GM12878 (cell line): ENCODE measurements around the gene PITPNM2. TPM values are rescaled to one million over a fixed set of nuclear protein-coding genes. Genes with fewer than 3 reads are reported as not detected.
A peak's percentile ranks its signal among the peaks of the same experiment; 100 is the strongest.

Experiments used
- ATF7 ChIP-seq: fragments of 450-650 bp; IDR thresholded peaks from 2 replicates; pipeline ENCODE4 v1.6.1; 2016; ENCODE audit warnings: low read depth, mild to moderate bottlenecking
- CEBPB ChIP-seq, 2 experiments: fragments of 150-350 bp in 1 of 2; IDR thresholded peaks; 2 replicates each; pipeline ENCODE4 v1.6.1; 2012 to 2014; ENCODE audit warnings: low read depth in 2 of 2, low read length in 2 of 2, borderline replicate concordance in 1 of 2, inconsistent platforms in 1 of 2
- CREM ChIP-seq: IDR thresholded peaks from 2 replicates; pipeline ENCODE4 v1.6.1; 2014; ENCODE audit warnings: antibody characterized with exemption, low read depth
- ETV6 ChIP-seq, 2 experiments: fragments of 450-650 bp in 1 of 2; IDR thresholded peaks in 1 of 2; conservative IDR thresholded peaks in 1 of 2; 2 replicates each; pipeline ENCODE4 v1.6.1; 2014; ENCODE audit warnings: antibody characterized with exemption in 1 of 2, borderline replicate concordance in 1 of 2, low read depth in 1 of 2, mild to moderate bottlenecking in 1 of 2, moderate library complexity in 1 of 2
- NFYB ChIP-seq: IDR thresholded peaks from 2 replicates; pipeline ENCODE4 v1.6.1; 2011; ENCODE audit warnings: low read depth, mild to moderate bottlenecking, low read length, improper control_type of control experiment, moderate library complexity; ENCODE audit not compliant: insufficient read depth
- NR2C2 ChIP-seq: IDR thresholded peaks from 2 replicates; pipeline ENCODE4 v1.6.1; 2011; ENCODE audit warnings: borderline replicate concordance, low read depth; ENCODE audit not compliant: control insufficient read depth, insufficient read length
- NR2F1 ChIP-seq: fragments of 450-650 bp; conservative IDR thresholded peaks from 2 replicates; pipeline ENCODE4 v1.6.1; 2017; ENCODE audit warnings: mild to moderate bottlenecking
- POU2F2 ChIP-seq: IDR thresholded peaks from 3 replicates; pipeline ENCODE4 v1.6.1; 2011; ENCODE audit warnings: low read depth, mild to moderate bottlenecking, low read length, borderline replicate concordance
- RUNX3 ChIP-seq: IDR thresholded peaks from 2 replicates; pipeline ENCODE4 v1.6.1; 2012; ENCODE audit warnings: low read length, inconsistent platforms
- STAT3 ChIP-seq: IDR thresholded peaks from 2 replicates; pipeline ENCODE4 v1.6.1; 2011; ENCODE audit warnings: low read depth, low read length, improper control_type of control experiment
- ZBED1 ChIP-seq: IDR thresholded peaks from 2 replicates; pipeline ENCODE4 v1.6.1; 2016; ENCODE audit warnings: borderline replicate concordance
- polyA plus RNA-seq, 11 experiments: library from polyadenylated mRNA; depleted of rRNA in 4 of 11; unstranded in 6 of 11; stranded (reverse) in 5 of 11; fragments of >200 nt; fragmentation: Nextera tagmentation in 4 of 11; fragmentation: Illumina TruSeq in 1 of 11; extraction: Ambion mirVana in 4 of 11; extraction: Trizol in 1 of 11; gene quantifications; 1 replicate in 1 of 11; 2 replicates in 10 of 11; pipeline versions ENCODE4 v1.2.1 to v1.2.3, GENCODE V29; 2011 to 2016; ENCODE audit warnings: inconsistent platforms in 2 of 11, missing spikeins in 2 of 11, low read depth in 1 of 11
- total RNA-seq, 4 experiments: library from RNA; depleted of rRNA in 3 of 4; stranded (reverse); fragments of >200 nt in 3 of 4; fragmentation: Illumina TruSeq in 1 of 4; extraction: Trizol in 1 of 4; gene quantifications; 2 replicates each; pipeline versions ENCODE4 v1.2.1 to v1.2.3, GENCODE V29; 2013 to 2021
- TF ChIP-seq, protein P1 (sequence below): fragments of 450-650 bp; formaldehyde crosslinking; IDR thresholded peaks from 2 replicates; pipeline ENCODE4 v1.5.0; 2022; ENCODE audit warnings: mild to moderate bottlenecking, missing genetic modification characterization
- TF ChIP-seq, protein P2 (sequence below): fragments of 450-650 bp; IDR thresholded peaks from 2 replicates; pipeline ENCODE4 v1.6.1; 2017; ENCODE audit warnings: mild to moderate bottlenecking, moderate library complexity
- TF ChIP-seq, protein P3 (sequence below): fragments of 450-650 bp; conservative IDR thresholded peaks from 2 replicates; pipeline ENCODE4 v1.6.1; 2017; ENCODE audit warnings: mild to moderate bottlenecking, moderate library complexity
- TF ChIP-seq, protein P4 (sequence below): fragments of 450-650 bp; IDR thresholded peaks from 2 replicates; pipeline ENCODE4 v1.6.1; 2017; ENCODE audit warnings: borderline replicate concordance
- TF ChIP-seq, protein P5 (sequence below), 3 experiments: IDR thresholded peaks in 2 of 3; conservative IDR thresholded peaks in 1 of 3; 2 replicates each; pipeline ENCODE4 v1.5.1; 2011; ENCODE audit warnings: low read depth in 3 of 3, low read length in 3 of 3, mild to moderate bottlenecking in 3 of 3, control low read depth in 2 of 3, moderate library complexity in 2 of 3, inconsistent platforms in 1 of 3, mixed read lengths in 1 of 3; ENCODE audit not compliant: control insufficient read depth in 2 of 3, insufficient read depth in 1 of 3; ENCODE audit errors: extremely low read depth in 1 of 3

Gene PITPNM2
- total and polyA plus RNA-seq, 10 of the 15 experiments (the other 5 are each of a cell fraction or from before 2014, with no cell fraction given), result 0.03 to 1.0 (median 0.24) TPM; not detected in 1

DNA sequence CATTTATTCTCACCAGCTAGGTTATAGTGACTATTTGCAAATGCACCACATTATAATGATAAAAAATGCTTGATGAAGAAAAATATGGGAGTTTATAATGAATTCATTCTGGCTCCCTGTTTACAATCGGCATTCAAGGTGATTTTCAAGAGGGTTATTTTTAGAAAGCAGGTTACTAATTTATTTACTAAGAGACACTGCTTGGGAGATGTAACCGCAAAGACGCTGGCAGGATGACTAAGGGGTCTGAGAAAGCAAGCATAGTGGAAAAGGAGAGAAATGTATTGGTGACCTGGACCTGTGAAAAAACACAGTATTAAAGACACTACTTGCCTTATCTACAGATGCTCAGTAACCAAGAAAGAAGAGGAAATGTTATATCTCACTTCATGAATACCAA is 13.3 kb upstream of the PITPNM2 start (continued):
- TF ChIP-seq STAT3 (no peak), NR2C2 (no peak), ATF7 (no peak), NR2F1 (no peak), NFYB (no peak), RUNX3 (peak; percentile 88), CREM (0 out of 2 replicates have a peak, but pooled peaks have one; percentile 7), CEBPB (IDR thresholded peaks at IDR 0.05; ENCODE audit: borderline replicate concordance in 1 of 2, low read depth in 2 of 2, low read length in 2 of 2) (no peak), ETV6 (conservative IDR thresholded peaks at IDR 0.05 in 1 of 2, IDR thresholded peaks at IDR 0.05 in 1 of 2; ENCODE audit: borderline replicate concordance in 1 of 2, low read depth in 1 of 2) (no peak), POU2F2 (no peak), ZBED1 (no peak)
- TF ChIP-seq, protein P1, sequence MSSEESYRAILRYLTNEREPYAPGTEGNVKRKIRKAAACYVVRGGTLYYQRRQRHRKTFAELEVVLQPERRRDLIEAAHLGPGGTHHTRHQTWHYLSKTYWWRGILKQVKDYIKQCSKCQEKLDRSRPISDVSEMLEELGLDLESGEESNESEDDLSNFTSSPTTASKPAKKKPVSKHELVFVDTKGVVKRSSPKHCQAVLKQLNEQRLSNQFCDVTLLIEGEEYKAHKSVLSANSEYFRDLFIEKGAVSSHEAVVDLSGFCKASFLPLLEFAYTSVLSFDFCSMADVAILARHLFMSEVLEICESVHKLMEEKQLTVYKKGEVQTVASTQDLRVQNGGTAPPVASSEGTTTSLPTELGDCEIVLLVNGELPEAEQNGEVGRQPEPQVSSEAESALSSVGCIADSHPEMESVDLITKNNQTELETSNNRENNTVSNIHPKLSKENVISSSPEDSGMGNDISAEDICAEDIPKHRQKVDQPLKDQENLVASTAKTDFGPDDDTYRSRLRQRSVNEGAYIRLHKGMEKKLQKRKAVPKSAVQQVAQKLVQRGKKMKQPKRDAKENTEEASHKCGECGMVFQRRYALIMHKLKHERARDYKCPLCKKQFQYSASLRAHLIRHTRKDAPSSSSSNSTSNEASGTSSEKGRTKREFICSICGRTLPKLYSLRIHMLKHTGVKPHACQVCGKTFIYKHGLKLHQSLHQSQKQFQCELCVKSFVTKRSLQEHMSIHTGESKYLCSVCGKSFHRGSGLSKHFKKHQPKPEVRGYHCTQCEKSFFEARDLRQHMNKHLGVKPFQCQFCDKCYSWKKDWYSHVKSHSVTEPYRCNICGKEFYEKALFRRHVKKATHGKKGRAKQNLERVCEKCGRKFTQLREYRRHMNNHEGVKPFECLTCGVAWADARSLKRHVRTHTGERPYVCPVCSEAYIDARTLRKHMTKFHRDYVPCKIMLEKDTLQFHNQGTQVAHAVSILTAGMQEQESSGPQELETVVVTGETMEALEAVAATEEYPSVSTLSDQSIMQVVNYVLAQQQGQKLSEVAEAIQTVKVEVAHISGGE (CRISPR knock-in tag), result no peak
- TF ChIP-seq, protein P2, sequence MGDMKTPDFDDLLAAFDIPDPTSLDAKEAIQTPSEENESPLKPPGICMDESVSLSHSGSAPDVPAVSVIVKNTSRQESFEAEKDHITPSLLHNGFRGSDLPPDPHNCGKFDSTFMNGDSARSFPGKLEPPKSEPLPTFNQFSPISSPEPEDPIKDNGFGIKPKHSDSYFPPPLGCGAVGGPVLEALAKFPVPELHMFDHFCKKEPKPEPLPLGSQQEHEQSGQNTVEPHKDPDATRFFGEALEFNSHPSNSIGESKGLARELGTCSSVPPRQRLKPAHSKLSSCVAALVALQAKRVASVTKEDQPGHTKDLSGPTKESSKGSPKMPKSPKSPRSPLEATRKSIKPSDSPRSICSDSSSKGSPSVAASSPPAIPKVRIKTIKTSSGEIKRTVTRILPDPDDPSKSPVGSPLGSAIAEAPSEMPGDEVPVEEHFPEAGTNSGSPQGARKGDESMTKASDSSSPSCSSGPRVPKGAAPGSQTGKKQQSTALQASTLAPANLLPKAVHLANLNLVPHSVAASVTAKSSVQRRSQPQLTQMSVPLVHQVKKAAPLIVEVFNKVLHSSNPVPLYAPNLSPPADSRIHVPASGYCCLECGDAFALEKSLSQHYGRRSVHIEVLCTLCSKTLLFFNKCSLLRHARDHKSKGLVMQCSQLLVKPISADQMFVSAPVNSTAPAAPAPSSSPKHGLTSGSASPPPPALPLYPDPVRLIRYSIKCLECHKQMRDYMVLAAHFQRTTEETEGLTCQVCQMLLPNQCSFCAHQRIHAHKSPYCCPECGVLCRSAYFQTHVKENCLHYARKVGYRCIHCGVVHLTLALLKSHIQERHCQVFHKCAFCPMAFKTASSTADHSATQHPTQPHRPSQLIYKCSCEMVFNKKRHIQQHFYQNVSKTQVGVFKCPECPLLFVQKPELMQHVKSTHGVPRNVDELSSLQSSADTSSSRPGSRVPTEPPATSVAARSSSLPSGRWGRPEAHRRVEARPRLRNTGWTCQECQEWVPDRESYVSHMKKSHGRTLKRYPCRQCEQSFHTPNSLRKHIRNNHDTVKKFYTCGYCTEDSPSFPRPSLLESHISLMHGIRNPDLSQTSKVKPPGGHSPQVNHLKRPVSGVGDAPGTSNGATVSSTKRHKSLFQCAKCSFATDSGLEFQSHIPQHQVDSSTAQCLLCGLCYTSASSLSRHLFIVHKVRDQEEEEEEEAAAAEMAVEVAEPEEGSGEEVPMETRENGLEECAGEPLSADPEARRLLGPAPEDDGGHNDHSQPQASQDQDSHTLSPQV, result no peak
- TF ChIP-seq, protein P3, sequence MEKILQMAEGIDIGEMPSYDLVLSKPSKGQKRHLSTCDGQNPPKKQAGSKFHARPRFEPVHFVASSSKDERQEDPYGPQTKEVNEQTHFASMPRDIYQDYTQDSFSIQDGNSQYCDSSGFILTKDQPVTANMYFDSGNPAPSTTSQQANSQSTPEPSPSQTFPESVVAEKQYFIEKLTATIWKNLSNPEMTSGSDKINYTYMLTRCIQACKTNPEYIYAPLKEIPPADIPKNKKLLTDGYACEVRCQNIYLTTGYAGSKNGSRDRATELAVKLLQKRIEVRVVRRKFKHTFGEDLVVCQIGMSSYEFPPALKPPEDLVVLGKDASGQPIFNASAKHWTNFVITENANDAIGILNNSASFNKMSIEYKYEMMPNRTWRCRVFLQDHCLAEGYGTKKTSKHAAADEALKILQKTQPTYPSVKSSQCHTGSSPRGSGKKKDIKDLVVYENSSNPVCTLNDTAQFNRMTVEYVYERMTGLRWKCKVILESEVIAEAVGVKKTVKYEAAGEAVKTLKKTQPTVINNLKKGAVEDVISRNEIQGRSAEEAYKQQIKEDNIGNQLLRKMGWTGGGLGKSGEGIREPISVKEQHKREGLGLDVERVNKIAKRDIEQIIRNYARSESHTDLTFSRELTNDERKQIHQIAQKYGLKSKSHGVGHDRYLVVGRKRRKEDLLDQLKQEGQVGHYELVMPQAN, result no peak
- TF ChIP-seq, protein P4, sequence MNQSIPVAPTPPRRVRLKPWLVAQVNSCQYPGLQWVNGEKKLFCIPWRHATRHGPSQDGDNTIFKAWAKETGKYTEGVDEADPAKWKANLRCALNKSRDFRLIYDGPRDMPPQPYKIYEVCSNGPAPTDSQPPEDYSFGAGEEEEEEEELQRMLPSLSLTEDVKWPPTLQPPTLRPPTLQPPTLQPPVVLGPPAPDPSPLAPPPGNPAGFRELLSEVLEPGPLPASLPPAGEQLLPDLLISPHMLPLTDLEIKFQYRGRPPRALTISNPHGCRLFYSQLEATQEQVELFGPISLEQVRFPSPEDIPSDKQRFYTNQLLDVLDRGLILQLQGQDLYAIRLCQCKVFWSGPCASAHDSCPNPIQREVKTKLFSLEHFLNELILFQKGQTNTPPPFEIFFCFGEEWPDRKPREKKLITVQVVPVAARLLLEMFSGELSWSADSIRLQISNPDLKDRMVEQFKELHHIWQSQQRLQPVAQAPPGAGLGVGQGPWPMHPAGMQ, result no peak
- TF ChIP-seq, protein P5, sequence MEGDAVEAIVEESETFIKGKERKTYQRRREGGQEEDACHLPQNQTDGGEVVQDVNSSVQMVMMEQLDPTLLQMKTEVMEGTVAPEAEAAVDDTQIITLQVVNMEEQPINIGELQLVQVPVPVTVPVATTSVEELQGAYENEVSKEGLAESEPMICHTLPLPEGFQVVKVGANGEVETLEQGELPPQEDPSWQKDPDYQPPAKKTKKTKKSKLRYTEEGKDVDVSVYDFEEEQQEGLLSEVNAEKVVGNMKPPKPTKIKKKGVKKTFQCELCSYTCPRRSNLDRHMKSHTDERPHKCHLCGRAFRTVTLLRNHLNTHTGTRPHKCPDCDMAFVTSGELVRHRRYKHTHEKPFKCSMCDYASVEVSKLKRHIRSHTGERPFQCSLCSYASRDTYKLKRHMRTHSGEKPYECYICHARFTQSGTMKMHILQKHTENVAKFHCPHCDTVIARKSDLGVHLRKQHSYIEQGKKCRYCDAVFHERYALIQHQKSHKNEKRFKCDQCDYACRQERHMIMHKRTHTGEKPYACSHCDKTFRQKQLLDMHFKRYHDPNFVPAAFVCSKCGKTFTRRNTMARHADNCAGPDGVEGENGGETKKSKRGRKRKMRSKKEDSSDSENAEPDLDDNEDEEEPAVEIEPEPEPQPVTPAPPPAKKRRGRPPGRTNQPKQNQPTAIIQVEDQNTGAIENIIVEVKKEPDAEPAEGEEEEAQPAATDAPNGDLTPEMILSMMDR (IDR thresholded peaks at IDR 0.05 in 2 of 3, conservative IDR thresholded peaks at IDR 0.05 in 1 of 3; ENCODE audit: control insufficient read depth in 2 of 3, extremely low read depth in 1 of 3, insufficient read depth in 1 of 3, low read depth in 3 of 3, low read length in 3 of 3), result no peak
